Left ventricle myocardium inferior (tissue), 1 donor: ENCODE measurements around the gene CCR9. TPM values are rescaled to one million over a fixed set of nuclear protein-coding genes. Genes with fewer than 3 reads are reported as not detected.

Source experiments
- DNase-seq: peaks from one replicate; pipeline ENCODE4 v3.0.0-alpha.2; 2020
- H3K27ac ChIP-seq: fragments of 200-600 bp; replicated peaks from 2 replicates; pipeline ENCODE4 v1.8.0; 2021
- H3K27me3 ChIP-seq: fragments of 200-600 bp; 2 replicates; pipeline ENCODE4 v1.8.0; 2021; ENCODE audit warnings: low read depth
- H3K36me3 ChIP-seq: fragments of 200-600 bp; 2 replicates; pipeline ENCODE4 v1.8.0; 2021
- H3K4me1 ChIP-seq: fragments of 200-600 bp; 2 replicates; pipeline ENCODE4 v1.8.0; 2021
- H3K4me3 ChIP-seq: fragments of 200-600 bp; 2 replicates; pipeline ENCODE4 v1.8.0; 2021; ENCODE audit warnings: mild to moderate bottlenecking, moderate library complexity
- H3K9me3 ChIP-seq: fragments of 200-600 bp; replicated peaks from 2 replicates; pipeline ENCODE4 v1.8.0; 2021
- CTCF ChIP-seq: fragments of 200-600 bp; IDR thresholded peaks from 2 replicates; pipeline ENCODE4 v1.8.0; 2021; ENCODE audit warnings: antibody characterized with exemption, mild to moderate bottlenecking, borderline replicate concordance
- intact Hi-C: fragments of 100-400 bp; cut with micrococcal nuclease; formaldehyde crosslinking; loops from one replicate; pipeline ENCODE4 v1.11.0; 2022
- total RNA-seq: library from RNA; stranded (reverse); fragmentation: NEBNext Ultra II Directional; extraction: Animal tissue kit (Norgen Biotek cat#: 25700); gene quantifications from one replicate; pipeline ENCODE4 v1.2.1, GENCODE V29; 2021
- donor health status: DM: no; HTN: yes; CAD: no; lungs with severe emphysema.

The CCR9 gene
- total RNA-seq, 1 donor from 2014 or later, result not detected

- Histone ChIP-seq H3K4me3 (no peak overlapping the region), H3K27me3 (no peaks in the 10 kb centered on the region), H3K36me3 (peaks cover 5% of the 10 kb centered on the region), H3K27ac (no peak overlapping the region), H3K4me1 (no peaks in the 10 kb centered on the region), H3K9me3 (no peaks in the 10 kb centered on the region)
- DNase-seq, result no peak
- intact Hi-C loops, result loop anchor here (10.0 kb wide), 1 partner anchor 141 kb away; no protein-coding TSS in a partner anchor
- TF ChIP-seq CTCF, result no peak
These were observed 19.4 kb downstream of the CCR9 start for GRCh38 chr3:45905755-45906154.

- Histone ChIP-seq H3K4me1 (no peaks in the 10 kb centered on the region), H3K27me3 (no peaks in the 10 kb centered on the region), H3K27ac (no peak overlapping the region), H3K36me3 (peaks cover 6% of the 10 kb centered on the region), H3K4me3 (no peak overlapping the region), H3K9me3 (no peaks in the 10 kb centered on the region)
- intact Hi-C loops, result loop anchor here (10.0 kb wide), 1 partner anchor 142 kb away; no protein-coding TSS in a partner anchor
- DNase-seq, result no peak
- peak; percentile 34 for TF ChIP-seq CTCF
These were observed 20.5 kb downstream of the CCR9 start for GRCh38 chr3:45906681-45907407.

GRCh38 chr3:45907769-45908705 is 21.7 kb downstream of the CCR9 start:
- Histone ChIP-seq H3K9me3 (no peaks in the 10 kb centered on the region), H3K4me3 (no peak overlapping the region), H3K36me3 (peaks cover 17% of the 10 kb centered on the region), H3K27me3 (no peaks in the 10 kb centered on the region), H3K27ac (no peak overlapping the region), H3K4me1 (no peaks in the 10 kb centered on the region)
- TF ChIP-seq CTCF, result no peak
- intact Hi-C loops, result loop anchor here (10.0 kb wide), 1 partner anchor 143 kb away; no protein-coding TSS in a partner anchor
- no peak for DNase-seq

GRCh38 chr3:45908761-45909160 is 22.4 kb downstream of the CCR9 start:
- intact Hi-C loops, result loop anchor here (10.0 kb wide), 1 partner anchor 144 kb away; no protein-coding TSS in a partner anchor
- H3K36me3 ChIP-seq, result peaks cover 17% of the 10 kb centered on the region

More at GRCh38 chr3:45908761-45909160, 22.4 kb downstream of the CCR9 start:
- Histone ChIP-seq H3K9me3 (no peaks in the 10 kb centered on the region), H3K27ac (no peak overlapping the region), H3K4me3 (no peak overlapping the region), H3K27me3 (no peaks in the 10 kb centered on the region), H3K4me1 (no peaks in the 10 kb centered on the region)
- no peak for DNase-seq
- no peak for TF ChIP-seq CTCF
